ACC112 (cell line): ENCODE data around the gene ABHD13.

Source experiments
- H2AFZ ChIP-seq: fragments of 200-600 bp; sonication (generic); one replicate; pipeline ENCODE4 v1.6.0; 2017; ENCODE audit warnings: antibody characterized with exemption, low read length; ENCODE audit not compliant: unreplicated experiment
- H3K27ac ChIP-seq: fragments of 200-600 bp; sonication (generic); 2 replicates; pipeline ENCODE4 v1.5.1; 2014; ENCODE audit warnings: low read depth, mild to moderate bottlenecking, antibody characterized with exemption, low read length, moderate library complexity
- H3K27me3 ChIP-seq: fragments of 200-600 bp; sonication (generic); 2 replicates; pipeline ENCODE4 v1.6.1; 2014; ENCODE audit warnings: mild to moderate bottlenecking, antibody characterized with exemption, low read length, moderate library complexity, mixed read lengths; ENCODE audit not compliant: insufficient read depth
- H3K36me3 ChIP-seq: fragments of 200-600 bp; sonication (generic); 2 replicates; pipeline ENCODE4 v1.6.1; 2016; ENCODE audit warnings: mild to moderate bottlenecking, antibody characterized with exemption, low read length, moderate library complexity, mixed read lengths; ENCODE audit not compliant: insufficient read depth
- H3K4me1 ChIP-seq: fragments of 200-600 bp; sonication (generic); one replicate; pipeline ENCODE4 v1.6.1; 2016; ENCODE audit warnings: low read length, mixed read lengths; ENCODE audit not compliant: insufficient read depth, unreplicated experiment, control insufficient read depth
- H3K4me3 ChIP-seq: fragments of 200-600 bp; sonication (generic); 2 replicates; pipeline ENCODE4 v1.5.1; 2014; ENCODE audit warnings: mild to moderate bottlenecking, low read depth, low read length
- H3K79me2 ChIP-seq: fragments of 200-600 bp; sonication (generic); one replicate; pipeline ENCODE4 v1.6.0; 2016; ENCODE audit warnings: low read length; ENCODE audit not compliant: control insufficient read depth, unreplicated experiment, insufficient read depth

ABHD13 gene

GRCh38 chr13:108283110-108283509, 64.9 kb downstream of the ABHD13 start:
- no peaks in the 10 kb centered on the region for H3K27me3 ChIP-seq
- no peaks in the 10 kb centered on the region for H3K4me1 ChIP-seq
- H3K36me3 ChIP-seq: no peaks in the 10 kb centered on the region
- H3K79me2 ChIP-seq: no peaks in the 10 kb centered on the region
- H2AFZ ChIP-seq: no peak overlapping the region
- H3K4me3 ChIP-seq: no peak overlapping the region
- no peak overlapping the region for H3K27ac ChIP-seq
